Stimulated activated CD8-positive, alpha-beta memory T cell treated with anti-CD3 and anti-CD28 coated beads, Interleukin-7, amount 100 ng/mL, for 4 hours (primary cell): ENCODE measurements around the gene PLEKHG4B.
"Not testable (repeated sequence)": the region's sequence is repeated elsewhere in the genome, so short reads cannot be mapped to it uniquely, and the experiment has no call there.

Experiments used
- DNase-seq, 2 donors: peaks; one replicate each; pipeline ENCODE4 v3.0.0-alpha.2; 2020; ENCODE audit warnings: low read depth in 2 of 2

The PLEKHG4B gene

DNA sequence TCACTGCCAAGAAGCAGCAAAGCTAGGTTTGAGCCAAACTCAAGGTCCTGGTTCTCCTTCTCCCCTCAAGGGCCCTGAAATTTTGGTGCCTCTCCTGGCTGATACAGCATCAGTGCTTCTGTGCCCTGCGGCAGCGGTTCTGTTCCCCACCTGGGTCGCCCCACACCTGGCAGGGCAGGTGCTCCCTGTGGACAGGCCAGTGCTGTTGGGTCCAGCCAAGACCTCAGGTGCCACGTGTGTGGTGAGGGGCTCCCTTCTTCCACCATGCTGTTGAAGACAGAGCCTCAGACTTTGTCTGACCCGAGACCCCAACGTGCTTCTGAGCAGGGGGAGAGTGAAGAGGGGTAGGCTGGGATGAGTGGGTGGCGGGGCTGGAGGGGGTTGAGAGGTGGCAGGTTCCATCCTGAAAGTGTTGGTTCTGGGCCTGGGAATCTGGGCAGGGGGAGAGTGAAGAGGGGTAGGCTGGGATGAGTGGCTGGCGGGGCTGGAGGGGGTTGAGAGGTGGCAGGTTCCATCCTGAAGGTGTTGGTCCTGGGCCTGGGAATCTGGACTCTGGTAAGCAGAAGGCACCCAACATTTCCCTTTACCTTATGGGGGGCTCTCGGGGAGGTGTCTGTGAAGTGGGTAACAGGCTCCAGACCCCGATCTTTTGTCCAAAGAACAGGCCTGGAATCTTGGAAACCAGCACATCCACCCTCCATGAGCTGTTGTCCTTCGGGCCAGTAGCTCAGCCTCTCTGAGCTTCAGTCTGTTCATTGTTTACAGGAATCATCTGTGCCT is 2.3 kb downstream of the PLEKHG4B start:
- no peak for DNase-seq

DNA sequence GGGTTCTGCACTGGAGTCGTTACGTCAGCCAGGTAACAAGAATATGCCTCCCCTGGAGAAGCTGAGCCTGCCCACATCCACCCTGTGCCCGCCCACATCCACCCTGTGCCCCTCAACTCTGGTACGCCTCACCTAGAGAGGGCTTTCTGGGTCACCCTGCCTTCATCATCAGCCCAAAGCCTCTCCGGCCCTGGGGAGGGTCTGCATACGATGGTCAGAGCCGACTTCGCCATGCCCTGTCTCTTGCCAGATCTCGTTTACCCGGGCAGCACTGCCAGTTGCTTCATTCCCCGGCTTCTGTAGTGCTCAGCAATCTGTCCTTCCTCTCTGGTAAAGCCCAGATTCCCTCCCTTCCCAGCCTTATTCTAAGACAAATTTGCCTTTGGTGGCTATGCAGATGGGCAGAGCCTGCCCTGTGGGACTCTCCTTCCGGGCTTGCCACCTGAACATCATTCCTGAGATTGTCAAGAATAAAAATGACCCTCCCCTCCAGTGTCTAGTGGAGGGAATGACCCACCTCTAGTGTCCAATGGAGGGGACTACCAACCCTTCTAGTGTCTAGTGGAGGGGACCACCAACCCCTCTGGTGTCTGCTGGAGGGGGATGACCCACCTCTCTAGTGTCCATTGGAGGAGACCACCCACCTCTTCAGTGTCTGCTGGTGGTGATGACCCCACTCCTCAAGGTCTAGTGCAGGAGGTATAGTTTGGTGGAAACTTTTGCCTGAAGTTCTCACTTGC is 3.4 kb downstream of the PLEKHG4B start:
- no peak for DNase-seq

DNA sequence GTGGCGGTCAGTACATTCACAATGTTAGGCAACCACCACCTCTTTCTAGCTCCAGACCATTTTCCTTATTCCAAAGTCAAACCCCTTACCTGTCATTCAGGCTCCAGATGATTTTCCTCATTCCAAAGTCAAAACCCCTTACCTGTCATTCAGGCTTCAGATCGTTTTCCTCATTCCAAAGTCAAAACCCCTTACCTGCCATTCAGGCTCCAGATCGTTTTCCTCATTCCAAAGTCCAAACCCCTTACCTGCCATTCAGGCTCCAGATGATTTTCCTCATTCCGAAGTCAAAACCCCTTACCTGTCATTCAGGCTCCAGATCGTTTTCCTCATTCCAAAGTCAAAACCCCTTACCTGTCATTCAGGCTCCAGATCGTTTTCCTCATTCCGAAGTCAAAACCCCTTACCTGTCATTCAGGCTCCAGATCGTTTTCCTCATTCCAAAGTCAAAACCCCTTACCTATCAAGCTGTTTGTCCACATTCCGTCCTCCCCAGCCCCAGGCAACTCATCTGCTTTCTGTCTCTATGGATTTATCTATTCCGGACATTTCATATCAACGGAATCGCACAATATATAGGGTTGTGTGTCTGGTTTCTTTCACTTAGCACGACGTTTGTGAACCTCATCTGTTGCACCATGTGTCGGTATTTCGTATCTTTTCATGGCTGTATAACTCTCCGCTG is 5.2 kb downstream of the PLEKHG4B start:
- no peak for DNase-seq

DNA sequence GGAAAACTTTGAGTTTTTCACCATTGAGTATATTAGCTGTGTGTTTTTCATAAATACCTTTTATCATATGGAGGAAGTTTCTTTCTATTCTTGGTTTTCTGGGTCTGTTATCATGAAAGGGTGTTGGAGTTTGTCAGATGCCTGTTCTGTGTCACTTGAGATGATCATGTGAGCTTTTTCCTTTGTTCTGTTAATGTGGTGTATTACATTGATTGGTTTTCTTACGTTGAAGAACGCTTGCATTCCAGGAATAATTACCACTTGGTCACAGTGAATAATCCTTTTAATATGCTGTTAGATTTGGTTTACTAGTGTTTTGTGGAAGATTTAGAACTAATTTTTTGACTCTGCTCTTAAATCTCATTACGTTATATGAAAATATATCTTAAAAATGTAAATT is 7.8 kb downstream of the PLEKHG4B start:
- DNase-seq: no peak

DNA sequence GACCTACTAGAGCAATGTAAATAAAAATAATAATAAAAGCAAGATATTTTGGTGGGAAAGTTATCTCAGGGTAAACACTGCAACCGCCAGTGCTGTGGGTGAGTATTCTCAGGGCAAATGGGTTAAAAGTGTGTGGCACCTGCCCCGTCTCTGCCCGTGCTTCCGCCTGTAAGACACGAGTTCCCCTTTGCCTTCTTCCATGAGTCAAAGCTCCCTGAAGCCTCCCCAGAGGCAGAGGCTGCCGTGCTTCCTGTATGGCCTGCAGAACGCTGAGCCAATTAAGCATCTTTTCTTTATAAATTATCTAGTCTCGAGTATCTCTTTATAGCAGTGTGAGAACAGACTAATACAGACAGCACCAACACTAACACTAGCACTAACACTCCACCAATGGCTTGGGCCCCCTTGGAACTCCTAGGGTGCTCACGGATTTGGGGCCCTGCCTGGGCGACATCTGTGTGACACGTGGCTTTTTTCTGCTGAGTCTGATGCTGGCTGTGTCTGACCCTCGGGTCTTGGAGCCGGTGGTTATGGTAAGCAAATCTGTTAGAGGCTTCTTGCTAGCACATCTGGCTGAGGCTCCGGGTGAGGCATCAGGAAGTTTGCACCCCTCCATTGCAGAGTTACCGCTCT is 10.6 kb downstream of the PLEKHG4B start:
- no peak for DNase-seq

DNA sequence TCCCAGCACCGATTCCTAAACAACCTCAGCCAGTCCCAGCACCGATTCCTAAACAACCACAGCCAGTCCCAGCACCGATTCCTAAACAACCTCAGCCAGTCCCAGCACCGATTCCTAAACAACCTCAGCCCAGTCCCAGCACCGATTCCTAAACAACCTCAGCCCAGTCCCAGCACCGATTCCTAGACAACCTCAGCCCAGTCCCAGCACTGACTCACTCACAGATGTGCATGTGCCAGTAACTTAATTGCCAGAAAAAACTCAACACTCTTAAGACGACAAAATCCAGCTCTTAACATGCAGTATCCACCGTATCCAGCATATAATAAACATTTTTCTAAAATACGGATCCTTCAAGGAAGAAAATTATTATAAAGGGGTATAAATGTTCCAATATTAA is 12.1 kb downstream of the PLEKHG4B start:
- not testable (repeated sequence) for DNase-seq

DNA sequence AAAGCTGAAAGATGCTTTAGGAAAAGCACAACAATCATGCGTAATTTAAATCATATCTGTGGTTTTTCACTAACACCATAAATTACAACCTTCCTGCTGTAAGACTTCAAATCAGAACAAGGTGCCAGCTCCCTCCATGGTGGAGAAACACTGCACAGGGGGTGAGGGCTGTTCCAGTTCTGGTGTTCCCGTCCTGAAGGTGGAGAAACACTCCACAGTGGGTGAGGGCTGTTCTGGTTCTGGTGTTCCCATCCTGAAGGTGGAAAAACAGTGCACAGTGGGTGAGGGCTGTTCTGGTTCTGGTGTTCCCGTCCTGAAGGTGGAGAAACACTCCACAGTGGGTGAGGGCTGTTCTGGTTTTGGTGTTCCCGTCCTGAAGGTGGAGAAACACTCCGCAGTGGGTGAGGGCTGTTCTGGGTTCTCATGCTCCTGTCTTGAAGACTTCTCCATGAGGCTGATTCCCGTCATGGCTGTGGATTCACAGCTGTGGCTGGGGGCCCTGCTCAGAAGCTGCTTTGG is 12.9 kb downstream of the PLEKHG4B start:
- DNase-seq: no peak

DNA sequence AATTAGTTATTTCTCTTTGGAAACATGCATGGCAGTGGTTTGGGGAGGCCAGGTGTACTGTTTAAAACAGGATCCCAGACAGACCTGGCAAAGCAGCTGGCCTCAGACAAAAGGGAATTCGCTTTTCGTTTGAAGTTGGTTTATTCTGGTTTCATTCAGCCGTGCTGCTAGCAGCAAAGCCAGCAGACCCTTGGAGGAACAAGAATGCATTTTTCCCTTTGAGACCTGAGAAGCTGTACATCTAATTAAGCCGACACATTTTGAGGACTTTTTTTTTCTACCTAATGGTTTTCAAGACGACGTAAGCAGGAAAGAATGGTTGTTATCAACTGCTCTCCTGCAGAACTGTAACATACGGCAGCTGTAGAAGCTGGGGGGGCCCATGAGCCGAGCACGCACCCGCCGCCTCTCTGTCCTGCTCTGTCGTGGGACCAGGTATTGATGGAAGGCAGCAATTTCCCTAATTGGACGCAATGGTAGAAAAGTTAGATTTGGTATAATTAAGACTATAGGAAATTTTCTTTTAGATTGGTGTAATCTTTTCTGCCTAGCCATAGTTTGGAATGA is 13.6 kb downstream of the PLEKHG4B start:
- no peak for DNase-seq

DNA sequence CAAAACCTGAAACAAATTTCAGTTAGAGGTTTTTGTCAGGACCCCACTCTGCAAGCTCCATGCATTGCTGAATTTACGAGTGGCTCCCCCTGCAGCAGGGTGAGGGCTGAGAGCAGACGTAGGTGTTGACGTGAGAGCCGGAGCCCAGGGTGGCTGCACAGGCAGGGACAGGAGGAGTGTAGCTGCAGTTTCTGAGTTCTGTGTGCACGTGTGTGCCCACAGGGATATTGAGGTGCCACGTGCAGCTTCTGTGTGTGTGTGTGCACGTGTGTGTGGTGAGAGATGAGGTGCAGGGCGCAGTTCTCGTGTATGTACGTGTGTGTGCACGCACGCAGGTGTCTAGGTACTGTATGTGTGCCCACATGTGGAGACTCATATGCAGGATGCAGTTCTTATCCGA is 14.6 kb downstream of the PLEKHG4B start:
- no peak for DNase-seq

DNA sequence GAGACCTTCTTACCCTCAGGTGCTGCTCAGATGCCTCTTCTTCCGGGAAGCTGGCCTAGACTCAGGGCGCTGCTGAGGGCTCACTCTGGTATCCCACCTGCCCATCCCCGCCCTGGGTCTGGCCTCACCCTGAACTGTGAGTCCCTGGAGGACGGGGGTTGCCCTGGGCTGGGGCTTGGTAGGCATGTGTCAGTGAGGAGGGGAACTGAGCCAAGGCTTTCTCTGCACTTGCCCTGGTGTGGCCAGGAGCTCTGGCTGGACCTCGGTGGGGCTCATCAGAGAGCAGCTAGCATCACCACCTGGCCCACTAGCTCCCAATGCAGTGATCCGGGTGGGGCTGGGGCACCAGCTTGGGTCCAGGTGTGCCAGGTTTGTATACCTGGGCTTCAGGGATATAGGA is 15.6 kb downstream of the PLEKHG4B start:
- DNase-seq: no peak

DNA sequence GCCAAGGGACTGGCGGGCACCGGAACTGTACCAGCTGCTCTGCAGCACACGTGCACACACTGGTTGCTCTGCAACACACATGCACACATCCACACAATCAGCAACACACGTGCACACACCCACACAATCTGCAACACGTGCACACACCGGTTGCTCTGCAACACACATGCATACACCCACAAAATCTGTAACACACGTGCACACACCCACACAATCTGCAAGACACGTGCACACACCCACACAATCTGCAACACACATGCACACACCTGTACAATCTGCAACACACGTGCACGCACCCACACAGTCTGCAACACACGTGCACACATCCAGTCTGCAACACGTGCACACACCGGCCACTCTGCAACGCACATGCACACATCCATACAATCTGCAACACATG is 17.9 kb downstream of the PLEKHG4B start:
- no peak for DNase-seq

DNA sequence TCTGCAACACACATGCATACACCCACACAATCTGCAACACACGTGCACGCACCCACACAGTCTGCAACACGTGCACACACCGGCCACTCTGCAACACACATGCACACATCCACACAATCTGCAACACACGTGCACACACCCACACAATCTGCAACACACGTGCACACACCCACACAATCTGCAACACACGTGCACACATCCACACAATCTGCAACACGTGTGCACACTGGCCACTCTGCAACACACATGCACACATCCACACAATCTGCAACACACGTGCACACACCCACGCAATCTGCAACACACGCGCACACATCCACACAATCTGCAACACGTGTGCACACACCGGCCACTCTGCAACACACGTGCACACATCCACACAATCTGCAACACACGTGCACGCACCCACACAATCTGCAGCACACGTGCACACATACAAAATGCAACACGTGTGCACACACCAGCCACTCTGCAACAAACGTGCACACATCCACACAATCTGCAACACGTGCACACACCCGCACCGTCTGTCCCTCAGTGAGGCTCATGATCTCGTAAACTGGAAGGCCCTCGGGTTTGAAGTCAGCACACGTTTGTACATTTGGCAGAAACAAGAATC is 18.4 kb downstream of the PLEKHG4B start:
- DNase-seq: no peak

DNA sequence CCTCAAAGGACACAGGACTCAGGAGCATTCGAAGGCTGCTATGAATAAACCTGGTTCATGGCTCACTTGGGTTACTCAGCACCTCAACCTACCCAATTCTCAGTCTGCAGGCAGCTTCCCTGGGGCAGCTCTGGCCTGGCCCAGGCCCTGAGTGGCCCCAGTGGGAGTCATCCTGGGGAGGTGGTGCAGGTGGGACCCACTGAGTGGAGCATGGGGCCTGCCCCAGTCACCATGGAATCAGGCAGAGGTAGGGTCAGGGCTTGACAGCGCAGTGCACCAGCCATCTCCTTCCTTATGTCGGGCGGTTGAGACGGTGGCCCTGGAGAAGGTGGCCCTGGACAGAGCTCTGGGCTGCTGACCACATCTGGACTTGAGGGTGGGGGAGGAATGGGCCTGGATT is 19.2 kb downstream of the PLEKHG4B start:
- no peak for DNase-seq

DNA sequence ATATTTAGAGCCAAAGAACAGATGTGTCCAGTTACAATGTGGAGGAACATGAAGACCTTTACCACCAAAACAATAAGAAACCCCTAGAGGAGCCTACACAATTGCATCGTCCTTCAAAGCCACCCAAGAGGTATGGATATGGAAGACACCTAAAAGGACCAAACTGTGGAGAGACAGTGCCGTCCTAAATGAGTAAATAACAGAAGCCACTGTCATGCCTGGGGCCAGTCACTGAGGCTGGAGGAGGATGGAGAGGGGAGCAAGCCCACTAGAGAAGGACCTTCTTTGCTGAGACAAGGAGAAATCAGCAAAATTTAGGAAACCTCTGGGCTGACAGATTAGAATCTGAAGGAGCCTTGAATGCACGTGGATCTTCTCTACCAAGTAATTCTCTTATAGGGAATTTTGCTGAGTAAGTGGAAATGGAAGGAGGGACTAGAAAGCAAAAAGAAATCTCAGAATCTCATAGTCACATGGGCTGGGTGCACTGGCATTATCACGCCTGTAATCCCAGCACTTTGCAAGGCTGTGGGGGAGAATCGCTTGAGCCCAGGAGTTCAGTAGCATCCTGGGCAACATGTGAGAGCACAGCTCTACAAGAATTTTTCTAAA is 27.6 kb downstream of the PLEKHG4B start:
- no peak for DNase-seq

DNA sequence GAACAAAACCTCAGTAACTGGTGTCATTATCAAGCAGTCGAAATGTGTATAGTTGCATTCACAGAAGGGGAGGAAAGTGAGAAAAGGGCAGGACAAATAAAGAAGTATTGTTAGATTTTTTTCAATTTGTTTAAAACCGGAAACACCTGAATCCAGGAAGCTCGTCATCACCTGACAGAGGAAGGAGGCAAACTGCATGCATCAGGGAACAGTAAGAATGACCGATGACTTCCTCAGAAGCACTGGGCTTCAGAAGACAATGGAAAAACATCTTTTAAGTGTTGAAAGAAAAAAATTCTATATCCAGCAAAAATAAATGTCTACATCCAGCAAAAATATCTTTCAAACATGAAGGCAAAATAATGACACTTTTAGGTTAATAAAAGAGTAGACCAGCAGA is 29.5 kb downstream of the PLEKHG4B start:
- DNase-seq: no peak

DNA sequence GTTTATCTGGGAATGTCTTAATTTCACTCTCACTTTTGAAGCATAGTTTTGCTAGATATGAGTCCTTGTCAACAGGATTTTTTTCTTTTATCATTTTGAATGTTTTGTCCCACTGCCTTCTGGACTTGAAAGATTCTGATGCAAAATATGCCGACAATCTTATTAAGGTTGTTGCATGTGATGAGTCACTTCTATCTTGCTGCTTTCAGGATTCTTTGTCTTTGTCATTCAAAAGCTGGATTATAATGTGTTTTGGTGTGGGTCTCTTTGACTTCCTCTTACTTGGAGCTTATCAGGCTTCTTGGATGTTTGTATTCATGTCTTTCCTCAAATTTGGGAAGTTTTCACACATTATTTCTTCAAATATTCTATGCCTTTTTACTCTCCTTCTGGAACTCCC is 33.8 kb downstream of the PLEKHG4B start:
- no peak for DNase-seq

DNA sequence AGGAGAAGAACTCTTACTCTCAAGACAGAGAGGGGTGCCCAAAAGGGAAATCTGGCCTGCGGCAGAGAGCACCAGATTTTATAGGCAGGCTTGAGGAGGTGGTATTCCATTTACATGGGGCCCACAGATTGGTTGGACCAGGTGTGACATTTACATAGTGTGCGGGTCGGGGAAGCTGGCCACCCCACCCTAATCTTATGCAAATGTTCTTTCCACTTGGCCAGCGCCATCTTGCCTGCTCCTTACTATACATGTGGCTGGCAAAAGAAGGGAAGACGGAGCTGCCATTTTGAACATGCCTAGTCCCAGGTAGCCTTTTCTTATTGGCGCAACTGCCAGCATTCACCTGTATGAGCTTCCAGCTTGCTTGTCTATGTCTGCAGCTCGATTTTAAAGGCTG is 34.8 kb downstream of the PLEKHG4B start:
- DNase-seq: no peak

DNA sequence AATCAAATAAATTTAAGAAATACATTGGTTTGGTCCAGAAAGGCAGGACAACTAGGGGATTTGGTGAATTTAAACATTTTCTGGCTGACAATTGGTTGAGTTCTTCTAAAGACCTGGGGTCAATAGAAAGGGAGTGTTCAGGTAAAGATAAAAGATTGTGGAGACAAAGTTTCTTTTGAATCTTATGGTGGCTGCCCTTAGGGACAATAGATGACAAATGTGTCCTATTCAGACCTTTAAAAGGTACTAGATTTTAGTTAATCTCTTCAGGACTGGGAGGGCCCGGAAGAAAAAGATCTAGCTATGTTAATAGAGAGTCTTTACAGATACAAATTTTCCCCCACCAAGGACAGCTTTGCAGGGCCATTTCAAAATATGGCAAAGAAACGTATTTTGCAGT is 35.9 kb downstream of the PLEKHG4B start:
- no peak for DNase-seq

DNA sequence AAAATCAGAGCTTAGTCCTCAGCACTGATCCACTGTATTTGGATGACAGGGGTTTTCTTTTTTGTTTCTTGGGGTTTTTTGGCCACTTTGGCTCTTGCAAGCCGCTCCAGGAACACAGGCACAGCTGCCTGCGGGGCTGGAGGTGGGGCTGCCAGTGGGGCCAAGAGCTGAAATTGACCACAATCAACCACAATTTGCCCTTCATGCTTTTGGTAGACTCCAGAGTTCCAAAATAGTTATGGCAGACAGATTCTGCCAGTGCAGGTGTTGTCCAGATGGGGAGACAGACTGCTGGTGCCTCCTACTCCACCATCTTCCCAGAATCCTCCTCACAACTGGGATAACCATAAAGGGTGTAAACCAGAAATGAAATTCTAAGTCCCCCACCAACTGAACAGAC is 36.5 kb downstream of the PLEKHG4B start:
- no peak for DNase-seq

DNA sequence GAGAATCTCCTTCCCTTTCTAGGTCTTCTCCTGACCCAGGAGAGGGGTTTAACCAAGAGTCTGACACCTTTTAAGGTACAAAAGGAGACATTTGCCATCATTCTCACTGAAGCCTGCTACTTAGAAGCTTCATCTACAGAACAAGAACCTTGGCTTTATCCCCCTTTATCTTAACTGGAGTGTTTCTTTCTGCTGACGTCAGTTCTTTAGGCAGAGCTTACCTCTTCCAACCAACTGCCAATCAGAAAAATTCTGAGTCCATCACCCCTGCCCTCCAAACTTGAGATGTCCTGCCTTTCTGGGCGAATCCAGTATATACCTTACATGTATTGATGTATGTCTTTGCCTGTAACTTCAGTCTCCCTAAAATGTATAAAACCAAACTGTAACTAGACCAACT is 37.2 kb downstream of the PLEKHG4B start:
- DNase-seq: no peak

DNA sequence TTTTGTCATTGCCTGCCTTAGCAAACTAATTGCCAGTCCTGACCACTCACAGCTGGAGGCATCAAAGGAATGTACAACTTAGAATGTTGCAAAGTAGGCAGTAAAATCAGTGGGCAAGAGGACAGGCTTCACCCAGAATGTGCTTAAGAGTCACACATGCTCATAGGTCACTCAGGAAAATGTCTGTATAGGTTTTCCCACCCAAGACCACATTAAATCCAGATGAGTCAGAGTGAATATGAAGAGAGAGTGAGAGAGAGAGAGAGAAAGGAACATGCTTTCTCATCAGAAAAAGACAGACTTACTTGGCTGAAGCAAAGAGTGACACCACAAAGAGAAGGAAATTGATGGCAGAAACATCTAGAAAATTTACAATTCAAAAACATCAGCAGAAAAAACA is 37.9 kb downstream of the PLEKHG4B start:
- DNase-seq: no peak
